ENCODE data around the gene KRTAP4-5. TPM values are rescaled to one million over a fixed set of nuclear protein-coding genes. Genes with fewer than 3 reads are reported as not detected.
"Not testable (repeated sequence)": the region's sequence is repeated elsewhere in the genome, so short reads cannot be mapped to it uniquely, and the experiment has no call there.

KRTAP4-5 gene
- total and polyA plus RNA-seq, 7 donors, result not detected

DNA sequence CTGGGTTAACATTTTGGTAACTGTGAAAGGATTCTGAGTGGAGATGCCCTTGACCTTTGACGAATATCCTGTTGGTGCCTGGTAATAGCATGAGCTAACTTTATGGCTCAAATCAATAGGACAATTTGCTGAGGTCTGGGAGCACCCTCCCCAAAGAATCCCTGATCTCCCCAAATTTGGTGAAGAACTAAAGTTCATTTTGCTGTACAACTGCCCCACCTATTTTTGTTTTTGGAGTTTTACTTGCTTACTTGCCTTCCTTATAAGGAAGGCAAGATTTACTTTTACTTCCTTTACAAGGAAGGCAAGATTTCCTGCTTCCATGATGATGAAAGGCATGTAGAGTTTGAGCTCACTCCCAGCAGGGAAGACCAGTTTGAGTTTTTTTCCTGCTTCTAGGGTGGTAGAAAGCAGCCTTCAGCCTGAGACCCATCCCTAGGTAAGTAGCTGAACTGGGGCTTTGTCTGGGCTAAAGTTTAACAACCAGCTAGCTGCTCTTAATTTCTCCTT, 41.6 kb downstream of the KRTAP4-5 start:
- no peaks in the 10 kb centered on the region for H3K4me1 ChIP-seq
- no peak overlapping the region for H3K27ac ChIP-seq
- no peaks in the 10 kb centered on the region for H3K9me3 ChIP-seq
- 57 to 77% methylated on average over 1 of the region's 1 CpG for WGBS, 2 donors
- no peaks in the 10 kb centered on the region for H3K36me3 ChIP-seq
- H3K4me3 ChIP-seq, result no peak overlapping the region
- intact Hi-C loops (cut with DNase I), result no loop called here
- TF ChIP-seq POLR2AphosphoS5 (IDR thresholded peaks at IDR 0.05) (no peak), EP300 (IDR thresholded peaks at IDR 0.05) (no peak), POLR2A (IDR thresholded peaks at IDR 0.05) (no peak)
- TF ChIP-seq, protein P1, sequence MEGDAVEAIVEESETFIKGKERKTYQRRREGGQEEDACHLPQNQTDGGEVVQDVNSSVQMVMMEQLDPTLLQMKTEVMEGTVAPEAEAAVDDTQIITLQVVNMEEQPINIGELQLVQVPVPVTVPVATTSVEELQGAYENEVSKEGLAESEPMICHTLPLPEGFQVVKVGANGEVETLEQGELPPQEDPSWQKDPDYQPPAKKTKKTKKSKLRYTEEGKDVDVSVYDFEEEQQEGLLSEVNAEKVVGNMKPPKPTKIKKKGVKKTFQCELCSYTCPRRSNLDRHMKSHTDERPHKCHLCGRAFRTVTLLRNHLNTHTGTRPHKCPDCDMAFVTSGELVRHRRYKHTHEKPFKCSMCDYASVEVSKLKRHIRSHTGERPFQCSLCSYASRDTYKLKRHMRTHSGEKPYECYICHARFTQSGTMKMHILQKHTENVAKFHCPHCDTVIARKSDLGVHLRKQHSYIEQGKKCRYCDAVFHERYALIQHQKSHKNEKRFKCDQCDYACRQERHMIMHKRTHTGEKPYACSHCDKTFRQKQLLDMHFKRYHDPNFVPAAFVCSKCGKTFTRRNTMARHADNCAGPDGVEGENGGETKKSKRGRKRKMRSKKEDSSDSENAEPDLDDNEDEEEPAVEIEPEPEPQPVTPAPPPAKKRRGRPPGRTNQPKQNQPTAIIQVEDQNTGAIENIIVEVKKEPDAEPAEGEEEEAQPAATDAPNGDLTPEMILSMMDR (IDR thresholded peaks at IDR 0.05), result no peak
- no peak for DNase-seq
- H3K27me3 ChIP-seq, result no peaks in the 10 kb centered on the region

DNA sequence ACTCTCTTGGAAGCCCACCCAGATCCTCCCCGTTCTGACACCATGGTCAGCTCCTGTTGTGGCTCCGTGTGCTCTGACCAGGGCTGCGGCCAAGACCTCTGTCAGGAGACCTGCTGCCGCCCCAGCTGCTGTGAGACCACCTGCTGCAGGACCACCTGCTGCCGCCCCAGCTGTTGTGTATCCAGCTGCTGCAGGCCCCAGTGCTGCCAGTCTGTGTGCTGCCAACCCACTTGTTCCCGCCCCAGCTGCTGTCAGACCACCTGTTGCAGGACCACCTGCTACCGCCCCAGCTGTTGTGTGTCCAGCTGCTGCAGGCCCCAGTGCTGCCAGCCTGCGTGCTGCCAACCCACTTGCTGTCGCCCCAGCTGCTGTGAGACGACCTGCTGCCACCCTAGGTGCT, 44.3 kb downstream of the KRTAP4-5 start, which contains the start of gene KRTAP4-9:
TSS of gene KRTAP4-9 (plus strand) at position 43 of the 400 bp plus-strand sequence. CDS start at position 43, 0 bp downstream.
- H3K27ac ChIP-seq; intact Hi-C loops (cut with DNase I); H3K4me3 ChIP-seq; H3K9me3 ChIP-seq; H3K36me3 ChIP-seq; H3K4me1 ChIP-seq; H3K27me3 ChIP-seq; DNase-seq: not testable (repeated sequence)
- 81 to 82% methylated on average over 10 of the region's 10 CpGs for WGBS, 2 donors

DNA sequence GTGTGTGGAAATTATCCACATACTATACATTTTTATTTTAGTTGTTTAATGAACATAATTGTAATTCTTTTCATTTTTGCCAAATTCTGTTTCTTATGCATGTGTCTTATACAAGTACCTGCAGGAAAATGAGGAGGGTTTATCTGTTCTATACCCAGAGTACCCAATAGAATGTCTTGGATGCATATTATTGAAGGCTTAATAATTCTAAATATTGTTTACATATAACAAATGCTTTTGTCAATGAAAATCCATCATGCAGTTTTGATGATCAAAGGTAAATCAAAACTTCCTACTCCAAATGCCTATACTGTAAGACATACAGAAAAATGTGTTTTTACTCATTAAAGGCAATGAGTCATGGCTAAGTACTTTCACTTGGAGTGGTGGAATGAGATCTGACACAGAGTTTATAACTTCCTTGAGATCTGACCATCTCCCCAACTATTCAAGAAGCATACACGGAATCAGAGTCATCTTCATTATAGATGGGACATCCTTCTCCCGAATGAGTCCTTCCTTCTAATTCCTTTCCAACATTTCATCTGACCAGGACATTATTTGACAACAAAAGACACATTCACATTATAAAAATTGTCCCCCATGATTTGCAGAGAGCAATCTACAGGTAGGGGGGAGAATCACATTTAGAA, 45.1 kb downstream of the KRTAP4-5 start:
- H3K9me3 ChIP-seq; H3K27ac ChIP-seq; H3K4me1 ChIP-seq; H3K36me3 ChIP-seq; H3K4me3 ChIP-seq; DNase-seq; intact Hi-C loops (cut with DNase I); H3K27me3 ChIP-seq: not testable (repeated sequence)
- 77 to 85% methylated on average over 2 of the region's 2 CpGs for WGBS, 2 donors

DNA sequence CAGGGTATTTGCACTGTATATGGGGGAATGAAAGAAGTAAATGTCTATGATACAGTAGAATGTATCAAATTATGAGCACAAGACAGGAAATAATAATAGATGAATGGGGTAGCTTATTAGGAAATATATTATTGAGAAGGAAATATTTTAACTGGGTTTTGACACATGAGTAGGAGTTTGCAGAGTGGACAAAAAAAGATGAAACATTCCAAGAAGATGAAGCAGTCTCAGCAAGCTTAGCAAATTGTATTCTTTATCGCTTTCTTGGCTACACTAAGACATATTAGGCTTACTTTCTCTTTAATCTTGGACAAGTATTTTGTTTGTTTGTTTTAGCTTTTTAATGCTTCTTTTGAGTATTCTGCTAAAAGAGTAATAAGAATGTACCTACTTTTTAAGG, 45.7 kb downstream of the KRTAP4-5 start:
- Histone ChIP-seq H3K36me3 (no peaks in the 10 kb centered on the region), H3K4me3 (no peak overlapping the region), H3K4me1 (no peaks in the 10 kb centered on the region), H3K27me3 (no peaks in the 10 kb centered on the region), H3K27ac (no peak overlapping the region), H3K9me3 (no peaks in the 10 kb centered on the region)
- 88 to 95% methylated on average over 1 of the region's 1 CpG for WGBS, 2 donors
- intact Hi-C loops (cut with DNase I), result no loop called here
- no peak for DNase-seq
- no peak for TF ChIP-seq EP300 (IDR thresholded peaks at IDR 0.05)
- TF ChIP-seq, protein P1 (IDR thresholded peaks at IDR 0.05), result no peak
- TF ChIP-seq POLR2AphosphoS5 (IDR thresholded peaks at IDR 0.05), result no peak
- no peak for TF ChIP-seq POLR2A (IDR thresholded peaks at IDR 0.05)

DNA sequence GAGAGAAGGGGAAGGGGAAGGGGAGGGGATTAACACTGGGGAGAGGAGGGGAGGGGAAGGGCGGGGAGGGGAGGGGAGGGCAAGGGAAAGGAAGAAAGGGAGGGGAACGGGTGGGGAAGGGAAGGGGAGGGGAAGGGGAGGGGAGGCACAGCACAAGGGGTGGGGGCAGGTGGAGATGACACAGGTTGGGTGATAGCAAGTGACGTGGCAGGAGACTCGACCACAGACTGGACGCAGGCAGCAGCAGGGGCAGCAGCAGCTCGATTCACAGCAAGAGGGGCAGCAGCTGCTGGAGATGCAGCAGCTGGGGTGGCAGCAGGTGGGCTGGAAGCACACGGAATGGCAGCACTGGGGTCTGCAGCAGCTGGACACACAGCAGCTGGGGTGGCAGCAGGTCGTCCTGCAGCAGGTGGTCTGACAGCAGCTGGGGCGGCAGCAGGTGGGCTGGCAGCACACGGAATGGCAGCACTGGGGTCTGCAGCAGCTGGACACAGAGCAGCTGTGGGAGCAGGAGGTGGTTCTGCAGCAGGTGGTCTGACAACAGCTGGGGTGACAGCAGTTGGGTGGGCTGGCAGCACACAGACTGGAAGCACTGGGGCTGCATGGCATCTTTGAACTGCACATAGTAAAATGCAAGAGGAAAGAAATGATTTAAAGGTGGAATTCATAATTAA, 47.9 kb downstream of the KRTAP4-5 start, which contains the start of gene KRTAP4-16:
TSS of gene KRTAP4-16 (minus strand) at position 624 of the 674 bp plus-strand sequence. CDS start at position 624, 0 bp downstream.
- H3K4me3 ChIP-seq, result no peak within 1 kb of the TSS
- no peak within 1 kb of the TSS for H3K27ac ChIP-seq
- no peaks in the 10 kb centered on the region for H3K27me3 ChIP-seq
- H3K36me3 ChIP-seq, result no peaks in the 10 kb centered on the region
- no peak for TF ChIP-seq POLR2AphosphoS5 (IDR thresholded peaks at IDR 0.05)
- TF ChIP-seq POLR2A (IDR thresholded peaks at IDR 0.05), result no peak
- TF ChIP-seq, protein P1 (IDR thresholded peaks at IDR 0.05), result no peak
- TF ChIP-seq EP300 (IDR thresholded peaks at IDR 0.05), result no peak
- 57 to 59% methylated on average over 9 to 10 of the region's 10 CpGs for WGBS, 2 donors
- no peaks in the 10 kb centered on the region for H3K9me3 ChIP-seq
- intact Hi-C loops (cut with DNase I), result no loop called here
- no peak for DNase-seq
- no peaks in the 10 kb centered on the region for H3K4me1 ChIP-seq

DNA sequence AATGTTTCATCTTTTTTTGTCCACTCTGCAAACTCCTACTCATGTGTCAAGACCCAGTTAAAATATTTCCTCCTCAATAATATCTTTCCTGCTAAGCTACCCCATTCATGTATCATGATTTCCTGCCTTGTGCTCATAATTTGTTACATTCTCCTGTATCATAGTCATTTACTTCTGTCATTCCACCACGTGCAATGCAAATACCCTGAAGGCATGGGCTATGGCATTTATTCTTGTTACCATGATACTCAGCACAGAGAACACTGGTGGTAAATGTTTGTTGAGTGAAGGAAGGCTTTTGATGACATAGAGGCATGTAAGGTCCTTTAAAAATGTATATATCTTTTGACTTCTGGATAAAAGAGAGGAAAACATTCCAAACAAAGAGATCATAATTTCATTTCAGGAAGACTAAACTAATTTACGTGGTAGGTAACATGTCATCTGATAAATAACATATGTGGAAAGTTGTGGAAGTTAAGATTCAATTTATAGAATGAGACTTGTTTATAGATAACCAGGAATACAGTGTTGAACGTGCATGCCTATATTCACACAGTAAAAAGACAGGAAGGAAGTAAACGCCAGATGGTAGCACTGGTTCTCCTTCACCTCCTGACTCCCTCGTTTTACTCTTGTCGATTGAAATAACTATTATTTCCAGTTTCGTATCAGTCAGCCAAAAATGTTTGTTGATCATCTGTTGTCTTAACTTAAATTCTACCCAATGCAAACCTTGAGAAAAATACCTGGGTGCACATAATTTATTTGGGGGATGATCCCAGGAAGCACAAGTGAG, 49.7 kb downstream of the KRTAP4-5 start:
- WGBS, 2 donors, result 41 to 72% methylated on average over 7 of the region's 7 CpGs
- H3K9me3 ChIP-seq; H3K4me1 ChIP-seq; H3K36me3 ChIP-seq; DNase-seq; H3K27me3 ChIP-seq; intact Hi-C loops (cut with DNase I); H3K27ac ChIP-seq; H3K4me3 ChIP-seq: not testable (repeated sequence)
